Mucosa of descending colon (tissue), 3 donors: ENCODE measurements around the gene TP53BP1. TPM values are rescaled to one million over a fixed set of nuclear protein-coding genes. Genes with fewer than 3 reads are reported as not detected.

Source experiments
- ATAC-seq: fragments of 200-7000 bp; cut with Tn5 transposase; one replicate; pipeline ENCODE4 v1.9.1; 2020; ENCODE audit warnings: mild to moderate bottlenecking, moderate library complexity
- DNase-seq, 3 donors: peaks; one replicate each; pipeline ENCODE4 v3.0.0-alpha.2; 2020
- H3K36me3 ChIP-seq: fragments of 200-600 bp; one replicate; pipeline ENCODE4 v1.8.0; 2021; ENCODE audit warnings: low read depth, mild to moderate bottlenecking
- H3K4me1 ChIP-seq: fragments of 200-600 bp; one replicate; pipeline ENCODE4 v1.8.0; 2021; ENCODE audit warnings: low read depth, mild to moderate bottlenecking
- H3K4me3 ChIP-seq: fragments of 200-600 bp; one replicate; pipeline ENCODE4 v1.8.0; 2021; ENCODE audit warnings: mild to moderate bottlenecking
- H3K9me3 ChIP-seq: fragments of 200-600 bp; one replicate; pipeline ENCODE4 v1.8.0; 2021; ENCODE audit warnings: mild to moderate bottlenecking
- CTCF ChIP-seq: fragments of 200-600 bp; IDR thresholded peaks from one replicate; pipeline ENCODE4 v1.8.0; 2022; ENCODE audit warnings: antibody characterized with exemption, mild to moderate bottlenecking
- intact Hi-C, 2 donors: fragments of 100-400 bp; cut with DNase I in 1 of 2; cut with micrococcal nuclease in 1 of 2; formaldehyde crosslinking; loops; one replicate each; pipeline versions ENCODE4 v1.11.0 to v1.11.1; 2022; cut with DNase I, micrococcal nuclease
- total RNA-seq, 3 donors: library from RNA; stranded (reverse); fragmentation: NEBNext Ultra II Directional in 2 of 3; extraction: Animal tissue kit (Norgen Biotek cat#: 25700) in 2 of 3; gene quantifications; one replicate each; pipeline versions ENCODE4 v1.2.1 to v1.2.4, GENCODE V29; 2021 to 2023
- donor health status: DM: no; HTN: no; CAD: no; lungs with moderate emphysema.
- donor health status: DM: no; HTN: no; CAD: no.
- donor health status: DM: no; HTN: yes; CAD: no.

The TP53BP1 gene
- total RNA-seq, 3 donors from 2014 or later = 31.8 to 46.5 (median 41.6) TPM

DNA sequence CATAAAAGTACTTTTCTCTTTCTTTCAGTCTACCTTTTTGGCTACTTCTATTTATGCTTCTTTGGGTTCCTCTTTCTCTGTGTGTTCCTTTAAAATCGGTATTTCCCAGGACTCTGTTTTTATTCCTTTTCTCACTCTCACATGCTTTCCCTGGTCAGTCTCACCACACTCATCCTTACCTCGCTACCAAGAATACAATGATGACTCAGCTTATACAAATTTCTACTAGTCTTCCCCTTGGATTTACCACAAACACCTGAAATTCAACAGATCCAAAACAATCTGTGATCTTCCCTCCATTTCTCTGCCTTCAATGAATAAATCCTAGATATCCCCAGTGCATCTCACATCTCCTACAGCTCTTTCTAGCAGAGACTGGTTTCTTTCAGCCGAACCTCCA lies 69.2 kb downstream of the TP53BP1 start:
- ATAC-seq (no peak), DNase-seq (no peak)
- H3K9me3 ChIP-seq = no peaks in the 10 kb centered on the region
- H3K4me1 ChIP-seq = no peaks in the 10 kb centered on the region
- no peak for TF ChIP-seq CTCF
- intact Hi-C loops = no loop called here
- H3K4me3 ChIP-seq = no peak overlapping the region
- H3K36me3 ChIP-seq = no peaks in the 10 kb centered on the region

- TF ChIP-seq CTCF = no peak
- no peak for DNase-seq
- H3K9me3 ChIP-seq = no peaks in the 10 kb centered on the region
- intact Hi-C loops = no loop called here
- H3K36me3 ChIP-seq = no peaks in the 10 kb centered on the region
- ATAC-seq = no peak
- no peaks in the 10 kb centered on the region for H3K4me1 ChIP-seq
- no peak overlapping the region for H3K4me3 ChIP-seq
Observed at GRCh38 chr15:43420876-43421275, 72.1 kb downstream of the TP53BP1 start.

GRCh38 chr15:43420435-43420834 lies 72.5 kb downstream of the TP53BP1 start:
- ATAC-seq = no peak
- H3K4me3 ChIP-seq = no peak overlapping the region
- intact Hi-C loops = no loop called here
- no peaks in the 10 kb centered on the region for H3K36me3 ChIP-seq
- H3K9me3 ChIP-seq = no peaks in the 10 kb centered on the region
- no peak for DNase-seq
- TF ChIP-seq CTCF = no peak
- no peaks in the 10 kb centered on the region for H3K4me1 ChIP-seq

DNA sequence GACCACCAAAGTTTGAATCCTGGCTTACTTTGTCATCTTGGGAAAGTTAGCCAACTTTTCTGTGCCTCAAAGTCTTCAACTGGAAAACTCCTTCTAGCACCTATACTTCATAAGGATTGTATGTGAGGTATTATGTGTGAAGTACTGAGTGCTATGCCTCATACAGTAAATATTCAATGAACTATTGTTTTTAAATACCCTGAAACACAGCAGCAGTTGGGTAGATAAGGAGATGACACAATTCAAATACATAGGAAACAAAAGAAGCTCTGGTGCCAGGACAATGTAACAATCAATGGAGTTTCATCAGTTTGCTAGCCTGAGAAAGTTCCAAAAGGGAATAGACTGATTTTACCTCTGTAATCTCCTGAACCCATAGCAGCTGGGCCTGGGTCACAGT lies 78.8 kb downstream of the TP53BP1 start:
- no peak for ATAC-seq
- H3K36me3 ChIP-seq = no peaks in the 10 kb centered on the region
- intact Hi-C loops = no loop called here

GRCh38 chr15:43412096-43412495 lies 80.9 kb downstream of the TP53BP1 start:
- H3K36me3 ChIP-seq = no peaks in the 10 kb centered on the region
- no peak for DNase-seq
- no peaks in the 10 kb centered on the region for H3K4me1 ChIP-seq
- intact Hi-C loops = no loop called here
- no peak for TF ChIP-seq CTCF
- H3K9me3 ChIP-seq = no peaks in the 10 kb centered on the region
- H3K4me3 ChIP-seq = no peak overlapping the region
- ATAC-seq = no peak

More for the DNA sequence above, 78.8 kb downstream of the TP53BP1 start:
- Histone ChIP-seq H3K4me3 (no peak overlapping the region), H3K9me3 (no peaks in the 10 kb centered on the region), H3K4me1 (no peaks in the 10 kb centered on the region)
- no peak for DNase-seq
- TF ChIP-seq CTCF = no peak

- DNase-seq (no peak), ATAC-seq (no peak)
- intact Hi-C loops = no loop called here
- H3K9me3 ChIP-seq = no peaks in the 10 kb centered on the region
- H3K4me1 ChIP-seq = no peaks in the 10 kb centered on the region
- no peak overlapping the region for H3K4me3 ChIP-seq
- TF ChIP-seq CTCF = no peak
- no peaks in the 10 kb centered on the region for H3K36me3 ChIP-seq
Observed at GRCh38 chr15:43410572-43411214, 82.3 kb downstream of the TP53BP1 start.
